Measurements from ENCODE around the gene NUP160. TPM values are rescaled to one million over a fixed set of nuclear protein-coding genes. Genes with fewer than 3 reads are reported as not detected.
"Not testable (repeated sequence)": the region's sequence is repeated elsewhere in the genome, so short reads cannot be mapped to it uniquely, and the experiment has no call there.

The NUP160 gene, protein sequence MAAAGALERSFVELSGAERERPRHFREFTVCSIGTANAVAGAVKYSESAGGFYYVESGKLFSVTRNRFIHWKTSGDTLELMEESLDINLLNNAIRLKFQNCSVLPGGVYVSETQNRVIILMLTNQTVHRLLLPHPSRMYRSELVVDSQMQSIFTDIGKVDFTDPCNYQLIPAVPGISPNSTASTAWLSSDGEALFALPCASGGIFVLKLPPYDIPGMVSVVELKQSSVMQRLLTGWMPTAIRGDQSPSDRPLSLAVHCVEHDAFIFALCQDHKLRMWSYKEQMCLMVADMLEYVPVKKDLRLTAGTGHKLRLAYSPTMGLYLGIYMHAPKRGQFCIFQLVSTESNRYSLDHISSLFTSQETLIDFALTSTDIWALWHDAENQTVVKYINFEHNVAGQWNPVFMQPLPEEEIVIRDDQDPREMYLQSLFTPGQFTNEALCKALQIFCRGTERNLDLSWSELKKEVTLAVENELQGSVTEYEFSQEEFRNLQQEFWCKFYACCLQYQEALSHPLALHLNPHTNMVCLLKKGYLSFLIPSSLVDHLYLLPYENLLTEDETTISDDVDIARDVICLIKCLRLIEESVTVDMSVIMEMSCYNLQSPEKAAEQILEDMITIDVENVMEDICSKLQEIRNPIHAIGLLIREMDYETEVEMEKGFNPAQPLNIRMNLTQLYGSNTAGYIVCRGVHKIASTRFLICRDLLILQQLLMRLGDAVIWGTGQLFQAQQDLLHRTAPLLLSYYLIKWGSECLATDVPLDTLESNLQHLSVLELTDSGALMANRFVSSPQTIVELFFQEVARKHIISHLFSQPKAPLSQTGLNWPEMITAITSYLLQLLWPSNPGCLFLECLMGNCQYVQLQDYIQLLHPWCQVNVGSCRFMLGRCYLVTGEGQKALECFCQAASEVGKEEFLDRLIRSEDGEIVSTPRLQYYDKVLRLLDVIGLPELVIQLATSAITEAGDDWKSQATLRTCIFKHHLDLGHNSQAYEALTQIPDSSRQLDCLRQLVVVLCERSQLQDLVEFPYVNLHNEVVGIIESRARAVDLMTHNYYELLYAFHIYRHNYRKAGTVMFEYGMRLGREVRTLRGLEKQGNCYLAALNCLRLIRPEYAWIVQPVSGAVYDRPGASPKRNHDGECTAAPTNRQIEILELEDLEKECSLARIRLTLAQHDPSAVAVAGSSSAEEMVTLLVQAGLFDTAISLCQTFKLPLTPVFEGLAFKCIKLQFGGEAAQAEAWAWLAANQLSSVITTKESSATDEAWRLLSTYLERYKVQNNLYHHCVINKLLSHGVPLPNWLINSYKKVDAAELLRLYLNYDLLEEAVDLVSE (N-terminal part only)
- 17.1 and 17.8 TPM in 2 replicates for total RNA-seq
- 10.3 TPM for polyA plus RNA-seq (2012)

DNA sequence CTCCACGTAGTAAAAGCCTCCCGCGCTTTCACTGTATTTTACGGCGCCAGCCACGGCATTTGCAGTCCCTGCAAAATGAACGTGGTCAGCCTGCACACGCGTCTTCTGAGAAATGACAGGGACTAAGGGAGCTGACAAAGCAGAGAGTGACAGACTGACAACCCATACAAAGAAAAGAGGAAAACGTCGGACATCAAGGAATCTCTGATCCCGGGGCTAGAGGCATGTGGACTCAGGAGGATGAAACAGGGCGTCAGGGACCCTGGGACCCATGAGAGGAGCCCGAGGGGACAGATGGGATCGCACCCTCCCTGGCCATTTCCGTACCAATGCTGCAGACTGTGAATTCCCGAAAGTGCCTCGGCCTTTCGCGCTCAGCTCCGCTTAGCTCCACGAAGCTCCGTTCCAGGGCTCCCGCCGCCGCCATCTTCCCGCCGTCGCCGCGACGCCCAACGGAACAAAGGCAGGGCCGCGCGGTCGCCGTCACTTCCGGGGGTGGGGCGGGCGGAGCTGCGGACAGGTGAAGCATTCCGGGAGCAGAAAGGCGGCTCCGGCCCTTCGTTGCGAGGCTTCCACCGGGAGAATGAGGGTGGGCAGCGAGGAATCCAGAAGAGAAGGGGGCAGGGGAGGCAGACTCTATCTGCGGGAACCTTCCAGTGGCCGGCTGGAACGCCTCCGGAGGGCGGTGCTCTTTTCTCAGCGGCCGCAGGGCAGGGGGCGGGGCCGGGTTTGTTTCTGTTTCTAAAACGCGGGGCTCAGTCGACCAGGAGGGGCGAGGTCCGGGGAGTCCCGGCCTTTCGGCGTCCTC, at the start of gene NUP160:
Gene NUP160, minus strand, starts transcription at position 459 of the 808 bp plus-strand sequence. Its CDS starts 32 bp downstream, at position 427.
- peak; percentile 72 for DNase-seq (ENCODE audit: low read depth)

- no peak for DNase-seq (ENCODE audit: low read depth)
Measured at GRCh38 chr11:47896199-47896598, 48.0 kb upstream of the NUP160 start.

- DNase-seq (ENCODE audit: low read depth), result no peak
Measured at GRCh38 chr11:47895035-47895434, 46.9 kb upstream of the NUP160 start.

GRCh38 chr11:47892546-47893276, 44.6 kb upstream of the NUP160 start:
- DNase-seq (ENCODE audit: low read depth), result not testable (repeated sequence)

DNA sequence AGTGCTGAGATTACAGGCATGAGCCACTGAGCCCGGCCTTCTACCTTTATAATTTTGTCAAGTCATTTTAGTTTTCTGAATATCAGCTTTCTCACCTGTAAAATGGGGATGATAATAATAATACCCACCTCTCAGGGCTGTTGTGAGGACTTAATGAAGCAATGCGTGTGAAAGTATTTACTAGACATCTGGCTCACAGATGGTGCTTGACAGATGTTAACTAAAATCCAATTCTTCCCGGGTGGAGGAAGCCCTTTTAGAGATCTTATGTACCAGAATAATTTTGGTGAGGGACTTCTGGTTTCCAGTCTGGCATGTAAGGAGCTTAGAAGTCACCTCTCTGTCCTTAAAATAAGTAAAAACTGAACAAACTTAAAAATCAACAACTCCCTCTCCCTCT, 43.7 kb upstream of the NUP160 start:
- no peak for DNase-seq (ENCODE audit: low read depth)

- no peak for DNase-seq (ENCODE audit: low read depth)
Measured at GRCh38 chr11:47889714-47890441, 41.7 kb upstream of the NUP160 start.

GRCh38 chr11:47887910-47888569, 39.9 kb upstream of the NUP160 start:
- DNase-seq (ENCODE audit: low read depth), result no peak

DNA sequence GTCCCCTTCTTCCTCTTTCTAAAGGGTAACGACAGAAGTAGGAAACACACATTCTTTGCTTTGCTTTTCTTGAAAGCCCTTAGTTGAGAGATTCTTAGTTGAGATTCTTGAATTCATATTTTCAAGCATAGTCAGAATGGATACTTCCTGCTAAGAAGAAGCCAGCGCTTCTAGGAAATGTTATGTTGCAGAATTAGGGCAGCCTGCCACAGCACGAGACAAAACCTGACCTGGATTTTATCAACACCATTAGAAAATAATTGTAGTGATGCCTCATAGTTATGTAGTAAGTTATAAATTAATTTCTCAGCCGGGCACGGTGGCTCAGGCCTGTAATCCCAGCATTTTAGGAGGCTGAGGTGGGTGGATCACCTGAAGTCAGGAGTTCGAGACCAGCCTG, 37.9 kb upstream of the NUP160 start:
- DNase-seq (ENCODE audit: low read depth), result no peak

- DNase-seq (ENCODE audit: low read depth), result not testable (repeated sequence)
Measured at GRCh38 chr11:47882437-47882836, 34.3 kb upstream of the NUP160 start.

- DNase-seq (ENCODE audit: low read depth), result peak; percentile 36
Measured at GRCh38 chr11:47881145-47881544, 33.0 kb upstream of the NUP160 start.

DNA sequence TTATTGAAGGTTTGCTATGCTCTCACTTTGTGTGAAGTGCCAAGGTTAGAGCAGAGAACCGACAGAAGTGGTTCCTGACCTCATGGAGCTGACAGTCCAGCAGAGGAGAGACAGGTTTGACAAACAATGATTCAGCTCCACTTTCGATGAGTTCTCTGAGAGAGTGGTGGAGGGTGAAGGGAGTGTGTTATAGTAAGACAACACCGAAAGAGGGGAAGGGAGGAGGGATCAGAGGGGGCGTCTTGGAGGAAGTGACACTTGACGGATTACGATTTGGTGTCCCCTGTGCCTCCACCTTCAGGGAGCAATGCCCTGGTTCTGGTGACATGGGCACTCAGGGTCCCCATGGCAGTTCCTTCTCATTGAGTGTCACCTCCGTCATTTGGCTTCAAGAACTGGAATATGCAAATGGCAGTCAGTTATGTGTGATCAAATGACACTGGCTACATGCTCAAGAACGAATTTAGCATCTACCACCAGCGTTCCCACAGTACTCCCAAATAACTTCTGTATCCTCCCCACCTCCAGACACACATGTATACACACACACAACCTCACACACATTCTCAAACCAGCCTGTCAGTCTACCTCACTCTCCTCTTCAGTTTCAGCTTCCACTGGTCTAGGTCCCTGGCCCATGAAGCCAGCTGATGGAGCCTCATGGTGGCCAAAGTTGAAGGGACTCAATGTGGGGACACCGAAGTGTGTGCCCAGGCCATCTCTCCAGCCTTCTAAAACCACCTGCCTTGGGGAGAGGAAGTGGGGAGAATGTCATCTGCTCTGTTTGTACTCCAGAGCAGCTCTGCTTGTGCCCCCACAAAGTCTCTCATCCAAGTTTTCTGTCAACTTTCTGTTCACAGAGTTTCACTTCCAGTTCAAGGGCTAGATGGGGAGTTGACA, 31.4 kb upstream of the NUP160 start:
- no peak for DNase-seq (ENCODE audit: low read depth)

DNA sequence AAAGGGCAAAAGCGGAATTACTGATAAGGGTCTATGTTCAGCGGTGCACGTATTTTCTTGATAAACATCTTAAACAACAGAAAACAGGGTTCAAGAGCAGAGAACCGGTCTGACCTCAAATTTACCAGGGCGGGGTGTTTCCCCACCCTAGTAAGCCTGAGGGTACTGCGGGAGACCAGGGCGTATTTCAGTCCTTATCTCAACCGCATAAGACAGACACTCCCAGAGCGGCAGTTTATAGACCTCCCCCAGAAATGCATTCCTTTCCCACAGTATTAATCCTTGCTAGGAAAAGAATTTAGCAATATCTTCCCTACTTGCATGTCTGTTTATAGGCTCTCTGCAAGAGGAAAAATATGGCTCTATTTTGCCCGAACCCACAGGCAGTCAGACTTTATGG, 27.7 kb upstream of the NUP160 start:
- DNase-seq (ENCODE audit: low read depth), result not testable (repeated sequence)

DNA sequence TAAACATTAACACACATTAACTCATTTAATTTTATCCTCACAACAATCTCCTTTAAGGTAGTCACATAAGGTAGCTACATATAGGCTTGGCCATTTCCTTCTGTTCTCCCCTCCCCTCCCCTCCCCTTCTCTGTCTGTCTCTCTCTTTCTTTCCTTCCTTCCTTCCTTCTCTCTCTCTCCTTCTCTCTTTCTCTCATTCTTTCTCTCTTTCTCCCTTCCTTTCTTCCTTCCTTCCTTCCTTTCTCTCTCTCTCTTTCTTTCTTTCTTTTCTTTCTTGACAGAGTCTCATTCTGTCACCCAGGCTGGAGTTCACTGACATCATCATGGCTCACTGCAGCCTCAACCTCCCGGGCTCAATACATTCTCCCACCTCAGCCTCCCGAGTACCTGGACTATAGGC, 22.3 kb upstream of the NUP160 start:
- no peak for DNase-seq (ENCODE audit: low read depth)

DNA sequence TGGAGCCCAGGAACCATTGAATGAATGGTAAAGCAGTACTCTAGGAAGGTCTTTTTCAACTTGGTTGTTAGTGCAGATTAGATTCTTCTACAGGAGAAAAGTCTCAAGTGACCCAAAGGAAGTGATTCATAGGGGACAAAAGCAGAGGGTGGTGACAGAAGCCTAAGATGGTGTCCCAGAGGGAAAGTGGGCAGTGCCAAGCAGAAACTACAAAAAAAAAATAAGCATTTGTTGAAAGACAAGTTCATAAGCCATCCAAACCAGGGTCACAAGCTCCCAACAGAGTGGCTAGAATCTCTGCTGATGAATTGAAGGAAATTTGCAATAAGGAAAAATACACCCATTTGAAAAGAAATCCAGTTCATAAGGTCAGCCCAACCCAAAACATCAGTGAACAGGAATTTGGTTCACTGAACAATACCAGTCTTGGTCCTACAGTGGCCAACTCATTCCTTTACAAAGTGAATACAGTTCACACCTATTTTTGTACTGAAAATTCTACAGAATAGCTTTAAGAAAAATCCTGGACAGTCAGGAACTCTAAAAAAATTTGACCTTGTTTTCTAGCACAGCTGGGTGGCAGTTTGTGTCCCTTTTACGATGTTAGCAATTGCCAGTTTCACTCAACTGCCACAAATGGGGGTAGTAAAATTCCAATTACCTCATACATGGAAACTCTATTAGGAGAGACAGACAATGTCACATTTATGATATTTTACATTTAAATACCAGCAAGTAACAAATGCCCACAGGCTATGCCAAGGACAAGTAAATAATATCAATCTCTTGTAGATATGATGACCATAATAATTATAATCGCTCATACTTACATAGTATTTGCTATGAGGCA, 21.6 kb upstream of the NUP160 start:
- DNase-seq (ENCODE audit: low read depth), result peak; percentile 35

GRCh38 chr11:47867823-47868222, 19.7 kb upstream of the NUP160 start:
- no peak for DNase-seq (ENCODE audit: low read depth)

DNA sequence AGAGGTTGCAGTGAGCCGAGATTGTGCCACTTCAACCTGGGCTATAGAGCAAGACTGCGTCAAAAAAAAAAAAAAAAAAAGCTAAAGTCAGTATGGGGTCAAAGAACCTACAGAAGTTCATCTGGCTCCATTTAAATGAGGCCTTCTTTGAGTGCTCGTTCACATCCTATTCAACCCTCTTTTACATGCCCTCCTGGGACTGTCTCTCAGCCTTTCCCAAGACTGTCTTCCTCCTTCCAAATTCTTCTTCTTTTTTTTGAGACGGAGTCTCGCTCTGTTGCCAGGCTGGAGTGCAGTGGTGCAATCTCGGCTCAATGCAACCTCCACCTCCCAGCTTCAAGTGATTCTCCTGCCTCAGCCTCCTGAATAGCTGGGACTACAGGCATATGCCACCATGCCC, 18.7 kb upstream of the NUP160 start:
- not testable (repeated sequence) for DNase-seq (ENCODE audit: low read depth)
